Left ventricle myocardium inferior (tissue), 1 donor: ENCODE measurements around the gene UBFD1. TPM values are rescaled to one million over a fixed set of nuclear protein-coding genes. Genes with fewer than 3 reads are reported as not detected.

Source experiments
- DNase-seq: peaks from one replicate; pipeline ENCODE4 v3.0.0-alpha.2; 2020
- H3K27ac ChIP-seq: fragments of 200-600 bp; replicated peaks from 2 replicates; pipeline ENCODE4 v1.8.0; 2021
- H3K27me3 ChIP-seq: fragments of 200-600 bp; 2 replicates; pipeline ENCODE4 v1.8.0; 2021; ENCODE audit warnings: low read depth
- H3K36me3 ChIP-seq: fragments of 200-600 bp; 2 replicates; pipeline ENCODE4 v1.8.0; 2021
- H3K4me1 ChIP-seq: fragments of 200-600 bp; 2 replicates; pipeline ENCODE4 v1.8.0; 2021
- H3K4me3 ChIP-seq: fragments of 200-600 bp; 2 replicates; pipeline ENCODE4 v1.8.0; 2021; ENCODE audit warnings: mild to moderate bottlenecking, moderate library complexity
- H3K9me3 ChIP-seq: fragments of 200-600 bp; replicated peaks from 2 replicates; pipeline ENCODE4 v1.8.0; 2021
- intact Hi-C: fragments of 100-400 bp; cut with micrococcal nuclease; formaldehyde crosslinking; loops from one replicate; pipeline ENCODE4 v1.11.0; 2022
- total RNA-seq: library from RNA; stranded (reverse); fragmentation: NEBNext Ultra II Directional; extraction: Animal tissue kit (Norgen Biotek cat#: 25700); gene quantifications from one replicate; pipeline ENCODE4 v1.2.1, GENCODE V29; 2021
- TF ChIP-seq, protein P1 (sequence below): fragments of 200-600 bp; IDR thresholded peaks from 2 replicates; pipeline ENCODE4 v1.8.0; 2021; ENCODE audit warnings: antibody characterized with exemption, mild to moderate bottlenecking, borderline replicate concordance
- donor health status: DM: no; HTN: yes; CAD: no; lungs with severe emphysema.

UBFD1 gene
- total RNA-seq, 1 donor from 2014 or later = 61.4 TPM

DNA sequence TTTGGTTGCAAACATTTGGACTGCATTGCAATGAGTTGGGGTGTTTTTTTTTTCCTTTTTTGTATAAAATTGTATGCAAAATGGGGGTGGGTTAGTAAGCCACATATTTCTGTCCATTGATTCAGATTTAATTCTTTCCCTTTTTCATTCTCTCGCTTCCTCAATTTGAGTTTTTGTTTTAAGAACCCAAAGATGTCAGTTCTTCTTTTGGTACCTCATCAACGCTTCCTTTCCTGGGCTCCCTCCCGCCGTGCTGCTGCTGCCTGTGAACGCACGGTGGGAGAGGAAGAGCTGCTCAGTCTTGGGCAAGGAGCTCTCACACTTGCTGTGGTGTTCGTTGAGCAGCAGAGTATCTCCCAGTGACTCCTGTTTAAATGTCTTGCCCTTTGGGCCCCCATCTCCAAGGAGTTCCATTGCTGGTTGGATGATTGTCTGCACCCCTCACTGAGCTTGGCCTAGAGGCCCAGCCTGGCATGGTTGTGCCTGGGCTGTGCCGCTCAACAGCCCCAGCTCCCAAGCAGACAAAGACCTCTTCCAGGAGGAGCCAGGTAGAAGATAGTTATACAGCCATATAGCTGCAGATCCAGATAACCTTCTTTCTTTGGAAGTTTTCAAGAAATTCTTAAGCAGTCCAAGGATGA is 13.6 kb downstream of the UBFD1 start:
- Histone ChIP-seq H3K9me3 (no peaks in the 10 kb centered on the region), H3K4me3 (no peak overlapping the region), H3K27ac (no peak overlapping the region), H3K27me3 (no peaks in the 10 kb centered on the region), H3K4me1 (no peaks in the 10 kb centered on the region), H3K36me3 (peaks cover 99% of the 10 kb centered on the region)
- TF ChIP-seq, protein P1, sequence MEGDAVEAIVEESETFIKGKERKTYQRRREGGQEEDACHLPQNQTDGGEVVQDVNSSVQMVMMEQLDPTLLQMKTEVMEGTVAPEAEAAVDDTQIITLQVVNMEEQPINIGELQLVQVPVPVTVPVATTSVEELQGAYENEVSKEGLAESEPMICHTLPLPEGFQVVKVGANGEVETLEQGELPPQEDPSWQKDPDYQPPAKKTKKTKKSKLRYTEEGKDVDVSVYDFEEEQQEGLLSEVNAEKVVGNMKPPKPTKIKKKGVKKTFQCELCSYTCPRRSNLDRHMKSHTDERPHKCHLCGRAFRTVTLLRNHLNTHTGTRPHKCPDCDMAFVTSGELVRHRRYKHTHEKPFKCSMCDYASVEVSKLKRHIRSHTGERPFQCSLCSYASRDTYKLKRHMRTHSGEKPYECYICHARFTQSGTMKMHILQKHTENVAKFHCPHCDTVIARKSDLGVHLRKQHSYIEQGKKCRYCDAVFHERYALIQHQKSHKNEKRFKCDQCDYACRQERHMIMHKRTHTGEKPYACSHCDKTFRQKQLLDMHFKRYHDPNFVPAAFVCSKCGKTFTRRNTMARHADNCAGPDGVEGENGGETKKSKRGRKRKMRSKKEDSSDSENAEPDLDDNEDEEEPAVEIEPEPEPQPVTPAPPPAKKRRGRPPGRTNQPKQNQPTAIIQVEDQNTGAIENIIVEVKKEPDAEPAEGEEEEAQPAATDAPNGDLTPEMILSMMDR = no peak
- intact Hi-C loops = no loop called here
- DNase-seq = no peak

DNA sequence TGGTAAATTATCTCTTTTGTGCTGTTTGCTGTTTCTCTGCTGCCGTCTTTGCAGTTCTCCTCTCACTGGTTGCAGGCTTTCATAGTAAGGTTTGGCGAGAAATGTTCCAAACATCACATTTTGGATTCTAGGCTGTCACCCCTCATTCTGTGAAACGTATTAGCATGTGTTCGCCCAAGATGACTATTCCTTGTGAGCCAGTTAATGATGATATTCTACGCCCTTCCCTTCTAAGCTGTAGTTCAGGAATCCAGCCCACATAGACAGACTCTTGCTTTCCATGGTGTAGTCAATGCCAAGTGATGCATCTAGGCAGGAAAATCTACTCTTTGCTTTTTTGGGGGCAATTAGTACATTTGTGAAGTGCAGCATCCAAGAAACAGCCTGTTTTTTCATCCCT is 14.4 kb downstream of the UBFD1 start:
- no peaks in the 10 kb centered on the region for H3K9me3 ChIP-seq
- DNase-seq = no peak
- intact Hi-C loops = no loop called here
- H3K4me1 ChIP-seq = no peaks in the 10 kb centered on the region
- TF ChIP-seq, protein P1 = no peak
- H3K27ac ChIP-seq = no peak overlapping the region
- no peaks in the 10 kb centered on the region for H3K27me3 ChIP-seq
- H3K4me3 ChIP-seq = no peak overlapping the region
- peaks cover 98% of the 10 kb centered on the region for H3K36me3 ChIP-seq

DNA sequence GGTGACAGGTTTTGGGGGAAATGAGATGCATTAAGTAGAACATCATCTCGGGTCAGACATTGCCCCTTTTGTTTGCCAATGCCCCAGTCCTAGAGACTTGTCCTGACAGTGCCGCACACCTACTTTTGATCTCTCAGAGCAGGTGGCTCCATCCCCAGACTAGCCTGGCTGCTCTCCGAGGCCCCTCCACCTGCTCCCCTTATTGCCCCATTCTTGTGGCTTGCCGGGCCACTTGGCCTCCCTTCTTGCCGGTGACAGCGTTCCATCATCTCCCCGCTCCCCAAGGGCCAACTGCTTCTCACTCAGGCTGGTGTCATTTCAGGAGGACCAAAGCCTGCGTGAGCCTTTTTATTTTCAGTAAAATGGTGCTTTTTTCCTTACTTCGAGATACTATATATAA is 14.9 kb downstream of the UBFD1 start:
- Histone ChIP-seq H3K4me3 (no peak overlapping the region), H3K27me3 (no peaks in the 10 kb centered on the region), H3K9me3 (no peaks in the 10 kb centered on the region), H3K4me1 (peaks cover 1% of the 10 kb centered on the region), H3K36me3 (peaks cover 96% of the 10 kb centered on the region), H3K27ac (no peak overlapping the region)
- TF ChIP-seq, protein P1 = no peak
- intact Hi-C loops = no loop called here
- no peak for DNase-seq

DNA sequence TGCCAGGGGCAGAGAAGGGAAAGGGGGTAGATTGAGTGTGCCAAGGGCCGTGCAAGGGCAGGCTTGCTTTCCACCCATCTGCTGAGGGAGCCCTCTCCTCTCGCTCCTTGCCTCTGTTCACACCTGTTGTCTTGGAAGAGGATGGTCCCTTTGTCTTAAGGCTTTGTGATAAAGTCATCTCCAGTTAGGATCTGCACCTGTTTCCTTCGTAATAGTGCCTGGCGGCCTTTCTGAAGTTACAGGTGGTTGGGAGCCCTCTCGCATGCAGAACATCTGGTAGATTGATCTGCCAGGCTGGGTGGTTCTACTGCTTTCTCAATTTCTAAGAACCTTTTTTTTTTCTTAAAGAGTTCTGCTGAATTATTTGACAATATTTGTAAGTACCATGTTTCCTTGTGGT is 16.3 kb downstream of the UBFD1 start:
- Histone ChIP-seq H3K4me1 (peaks cover 16% of the 10 kb centered on the region), H3K27me3 (no peaks in the 10 kb centered on the region), H3K27ac (no peak overlapping the region), H3K4me3 (no peak overlapping the region), H3K36me3 (peaks cover 90% of the 10 kb centered on the region), H3K9me3 (no peaks in the 10 kb centered on the region)
- DNase-seq = no peak
- intact Hi-C loops = no loop called here
- TF ChIP-seq, protein P1 = no peak

DNA sequence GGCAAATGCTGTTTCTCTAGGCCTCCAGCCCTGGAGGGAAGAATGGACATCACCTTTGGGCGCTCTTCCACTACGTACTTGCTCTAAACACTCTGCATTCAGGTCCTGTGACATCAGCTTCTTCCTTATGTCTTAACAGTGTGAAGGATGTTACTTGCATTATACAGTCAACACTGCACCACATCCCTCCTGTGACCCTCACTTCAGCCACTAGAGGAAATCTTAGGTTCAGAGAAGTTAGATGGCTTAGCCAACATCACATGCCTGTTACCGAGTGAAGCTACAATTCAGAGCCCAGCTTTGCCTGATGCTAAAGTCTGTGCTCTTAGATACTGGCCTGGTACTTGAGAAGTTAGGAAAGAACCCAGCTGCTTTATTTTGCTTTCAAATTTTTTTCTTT is 18.3 kb downstream of the UBFD1 start:
- peaks cover 90% of the 10 kb centered on the region for H3K36me3 ChIP-seq
- H3K4me3 ChIP-seq = no peak overlapping the region
- DNase-seq = no peak
- intact Hi-C loops = no loop called here
- H3K27ac ChIP-seq = no peak overlapping the region
- H3K9me3 ChIP-seq = no peaks in the 10 kb centered on the region
- TF ChIP-seq, protein P1 = no peak
- no peaks in the 10 kb centered on the region for H3K27me3 ChIP-seq
- peaks cover 18% of the 10 kb centered on the region for H3K4me1 ChIP-seq
